ENCODE measurements around the gene PHC1.
"Not testable (repeated sequence)": the region's sequence is repeated elsewhere in the genome, so short reads cannot be mapped to it uniquely, and the experiment has no call there.

PHC1 gene

GRCh38 chr12:8894378-8894777 lies 19.9 kb upstream of the PHC1 start:
- DNase-seq (ENCODE audit: insufficient read length): no peak
- TF ChIP-seq POLR2A (IDR thresholded peaks at IDR 0.05; ENCODE audit: low read depth, low read length) (no peak), TAF1 (IDR thresholded peaks at IDR 0.05; ENCODE audit: borderline replicate concordance, low read depth, low read length) (no peak), POLR2AphosphoS5 (IDR thresholded peaks at IDR 0.05; ENCODE audit: low read depth, low read length) (no peak)
- FAIRE-seq: no peak

GRCh38 chr12:8894986-8895385 lies 19.3 kb upstream of the PHC1 start:
- FAIRE-seq: no peak
- no peak for DNase-seq (ENCODE audit: insufficient read length)
- no peak for TF ChIP-seq TAF1 (IDR thresholded peaks at IDR 0.05; ENCODE audit: borderline replicate concordance, low read depth, low read length)
- TF ChIP-seq POLR2AphosphoS5 (IDR thresholded peaks at IDR 0.05; ENCODE audit: low read depth, low read length): no peak
- no peak for TF ChIP-seq POLR2A (IDR thresholded peaks at IDR 0.05; ENCODE audit: low read depth, low read length)

- no peak for FAIRE-seq
- no peak for TF ChIP-seq POLR2A (IDR thresholded peaks at IDR 0.05; ENCODE audit: low read depth, low read length)
- no peak for TF ChIP-seq TAF1 (IDR thresholded peaks at IDR 0.05; ENCODE audit: borderline replicate concordance, low read depth, low read length)
- no peak for TF ChIP-seq POLR2AphosphoS5 (IDR thresholded peaks at IDR 0.05; ENCODE audit: low read depth, low read length)
- no peak for DNase-seq (ENCODE audit: insufficient read length)
These were observed 17.2 kb upstream of the PHC1 start for GRCh38 chr12:8897081-8897480.

- TF ChIP-seq POLR2AphosphoS5 (IDR thresholded peaks at IDR 0.05; ENCODE audit: low read depth, low read length): no peak
- TF ChIP-seq TAF1 (IDR thresholded peaks at IDR 0.05; ENCODE audit: borderline replicate concordance, low read depth, low read length): no peak
- FAIRE-seq: no peak
- DNase-seq (ENCODE audit: insufficient read length): no peak
These were observed 14.5 kb upstream of the PHC1 start for GRCh38 chr12:8899830-8900229.

DNA sequence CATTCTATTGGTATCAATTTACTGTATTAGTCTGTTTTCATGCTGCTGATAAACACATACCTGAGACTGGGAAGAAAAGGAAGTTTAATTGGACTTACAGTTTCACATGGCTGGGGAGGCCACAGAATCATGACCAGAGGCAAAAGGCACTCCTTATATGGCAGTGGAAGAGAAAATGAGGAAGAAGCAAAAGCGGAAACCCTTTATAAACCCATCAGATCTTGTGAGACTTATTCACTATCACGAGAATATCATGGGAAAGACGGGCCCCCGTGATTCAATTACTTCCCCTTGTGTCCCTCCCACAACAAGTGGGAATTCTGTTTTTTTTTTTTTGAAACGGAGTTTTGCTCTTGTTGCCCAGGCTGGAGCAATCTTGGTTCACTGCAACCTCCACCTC lies 11.6 kb upstream of the PHC1 start:
- DNase-seq (ENCODE audit: insufficient read length): not testable (repeated sequence)

DNA sequence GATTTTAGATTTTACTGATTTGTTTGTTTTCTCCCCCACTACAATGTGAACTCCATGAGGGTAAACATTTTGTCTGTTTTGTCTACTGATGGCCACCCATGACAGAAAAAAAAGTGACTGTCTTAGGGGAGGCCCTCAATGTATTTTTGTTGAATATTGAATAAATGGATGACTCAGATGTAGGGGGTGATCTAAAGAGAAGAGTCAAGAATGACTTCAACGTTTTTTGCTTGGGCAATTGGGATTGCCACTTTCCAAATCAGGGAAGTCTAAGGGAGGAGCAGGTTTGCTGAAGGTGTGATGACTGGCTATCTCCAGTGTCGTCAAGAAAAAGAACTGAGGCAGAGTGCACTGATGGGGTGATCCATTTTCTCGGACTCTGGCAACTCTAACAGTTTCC lies 10.7 kb upstream of the PHC1 start:
- no peak for FAIRE-seq
- TF ChIP-seq POLR2A (IDR thresholded peaks at IDR 0.05; ENCODE audit: low read depth, low read length) (no peak), POLR2AphosphoS5 (IDR thresholded peaks at IDR 0.05; ENCODE audit: low read depth, low read length) (no peak), TAF1 (IDR thresholded peaks at IDR 0.05; ENCODE audit: borderline replicate concordance, low read depth, low read length) (no peak)
- DNase-seq (ENCODE audit: insufficient read length): no peak

More for the DNA sequence above, 11.6 kb upstream of the PHC1 start:
- not testable (repeated sequence) for FAIRE-seq

DNA sequence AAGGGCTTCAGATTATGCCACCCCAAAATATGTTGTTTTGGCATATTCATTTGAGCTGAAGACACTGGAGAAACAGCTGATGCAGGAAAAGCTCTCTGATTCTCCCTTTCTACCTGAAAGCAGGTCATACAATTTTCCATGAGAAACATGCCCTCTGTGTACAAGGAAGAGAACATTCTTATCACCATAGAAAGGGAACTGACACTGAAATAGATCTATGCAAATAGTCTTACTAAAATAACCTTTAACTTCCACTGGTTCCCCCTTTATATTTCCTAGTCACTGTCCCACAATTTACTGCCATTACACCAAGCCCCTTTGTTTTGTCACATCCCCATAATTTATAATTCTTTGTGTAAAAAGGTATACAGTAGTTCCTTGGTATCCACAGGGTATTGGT lies 9.6 kb upstream of the PHC1 start:
- TF ChIP-seq TAF1 (IDR thresholded peaks at IDR 0.05; ENCODE audit: borderline replicate concordance, low read depth, low read length) (no peak), POLR2A (IDR thresholded peaks at IDR 0.05; ENCODE audit: low read depth, low read length) (no peak), POLR2AphosphoS5 (IDR thresholded peaks at IDR 0.05; ENCODE audit: low read depth, low read length) (no peak)
- FAIRE-seq (no peak), DNase-seq (ENCODE audit: insufficient read length) (no peak)

DNA sequence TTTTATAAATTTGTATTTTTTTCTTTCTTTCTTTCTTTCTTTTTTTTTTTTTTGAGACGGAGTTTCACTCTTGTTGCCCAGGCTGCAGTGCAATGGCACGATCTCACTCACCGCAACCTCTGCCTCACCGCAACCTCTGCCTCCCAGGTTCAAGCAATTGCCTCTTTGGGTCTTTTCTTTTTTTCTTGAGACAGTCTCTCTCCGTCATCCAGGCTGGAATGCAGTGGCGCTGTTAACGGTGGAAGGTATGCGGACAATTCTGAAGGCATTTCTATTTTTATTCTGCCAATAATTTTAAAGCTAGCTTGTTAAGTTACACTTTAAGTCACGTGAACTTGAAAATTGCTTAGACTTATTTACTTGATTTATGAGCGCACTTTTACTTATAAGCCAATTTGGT lies 8.8 kb upstream of the PHC1 start:
- DNase-seq (ENCODE audit: insufficient read length): no peak
- TF ChIP-seq TAF1 (IDR thresholded peaks at IDR 0.05; ENCODE audit: borderline replicate concordance, low read depth, low read length) (no peak), POLR2AphosphoS5 (IDR thresholded peaks at IDR 0.05; ENCODE audit: low read depth, low read length) (no peak), POLR2A (IDR thresholded peaks at IDR 0.05; ENCODE audit: low read depth, low read length) (no peak)
- no peak for FAIRE-seq

DNA sequence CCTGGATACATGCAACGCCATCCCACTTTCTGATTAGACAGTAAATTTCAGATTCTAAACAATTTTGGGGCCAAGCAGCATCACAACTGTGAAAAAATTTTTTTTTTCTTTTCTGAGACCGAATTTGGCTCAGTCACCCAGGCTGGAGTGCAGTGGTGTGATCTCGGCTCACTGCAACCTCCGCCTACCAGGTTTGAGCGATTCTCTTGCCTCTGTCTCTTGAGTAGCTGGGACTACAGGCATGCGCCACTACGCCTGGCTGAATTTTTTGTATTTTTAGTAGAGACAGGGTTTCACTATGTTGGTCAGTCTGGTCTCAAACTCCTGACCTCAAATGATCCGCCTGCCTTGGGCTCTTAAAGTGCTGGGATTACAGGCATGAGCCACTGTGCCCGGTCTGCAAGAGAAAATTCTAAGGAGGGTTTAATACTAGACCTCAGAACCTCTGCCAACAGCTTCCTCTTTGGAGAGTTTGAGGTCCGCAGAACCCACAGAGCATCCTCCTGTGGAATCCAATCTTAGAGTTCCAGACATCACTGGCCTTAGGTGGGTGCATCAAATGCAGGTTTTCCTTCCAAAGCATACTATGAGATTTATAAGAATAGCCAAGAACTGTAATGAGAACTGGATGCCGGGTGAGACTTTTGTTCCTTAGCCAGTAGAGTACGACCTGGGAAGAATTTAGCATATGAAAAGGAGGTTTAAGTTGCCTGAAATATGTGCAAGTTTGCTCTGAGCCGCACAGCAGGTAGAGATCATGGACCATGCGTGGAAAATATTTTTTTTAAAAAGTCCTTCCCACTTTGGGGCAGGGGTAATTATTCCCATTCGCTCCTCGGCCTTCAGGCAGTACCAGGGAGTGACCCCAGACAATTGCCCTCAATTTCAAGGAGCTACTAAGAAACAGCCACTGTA lies 7.8 kb upstream of the PHC1 start:
- TF ChIP-seq POLR2A (IDR thresholded peaks at IDR 0.05; ENCODE audit: low read depth, low read length): no peak
- no peak for TF ChIP-seq POLR2AphosphoS5 (IDR thresholded peaks at IDR 0.05; ENCODE audit: low read depth, low read length)
- no peak for FAIRE-seq
- DNase-seq (ENCODE audit: insufficient read length): no peak

- TF ChIP-seq TAF1 (IDR thresholded peaks at IDR 0.05; ENCODE audit: borderline replicate concordance, low read depth, low read length) (no peak), POLR2A (IDR thresholded peaks at IDR 0.05; ENCODE audit: low read depth, low read length) (no peak), POLR2AphosphoS5 (IDR thresholded peaks at IDR 0.05; ENCODE audit: low read depth, low read length) (no peak)
- FAIRE-seq (no peak), DNase-seq (ENCODE audit: insufficient read length) (no peak)
These were observed 6.8 kb upstream of the PHC1 start for GRCh38 chr12:8907513-8907912.

GRCh38 chr12:8909752-8910151 lies 4.6 kb upstream of the PHC1 start:
- no peak for TF ChIP-seq POLR2AphosphoS5 (IDR thresholded peaks at IDR 0.05; ENCODE audit: low read depth, low read length)
- FAIRE-seq: no peak
- DNase-seq (ENCODE audit: insufficient read length): no peak

DNA sequence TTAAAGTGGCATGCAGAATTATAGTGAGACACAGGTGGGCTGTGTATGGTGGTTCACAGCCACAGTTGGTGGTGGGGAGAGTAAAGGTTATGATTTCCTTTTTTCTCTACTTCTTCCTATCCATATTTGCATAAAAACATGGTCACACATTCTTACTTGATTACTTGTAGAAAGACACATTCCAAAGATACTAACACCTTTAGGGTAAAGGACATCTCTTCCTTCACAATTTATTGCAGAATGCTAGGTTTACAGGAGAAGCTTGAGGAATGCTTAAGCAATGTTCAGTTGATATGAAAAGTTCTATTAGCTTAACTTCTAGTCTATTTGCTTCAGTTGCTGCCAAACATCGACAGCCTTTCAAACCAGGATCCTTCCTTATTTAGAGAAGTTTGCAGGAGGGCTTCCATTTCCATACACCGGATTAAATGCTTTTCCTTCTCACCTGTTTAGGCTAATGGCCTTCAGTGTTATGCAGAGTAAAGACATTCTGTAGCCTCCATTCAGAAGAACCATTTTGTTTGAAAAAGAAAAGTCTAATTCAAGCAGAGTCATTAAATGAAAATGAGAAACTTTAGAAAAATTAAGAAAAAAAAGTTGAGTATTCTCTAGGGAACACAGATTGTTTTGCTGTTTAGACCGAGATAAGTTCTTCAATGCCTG lies 2.6 kb upstream of the PHC1 start:
- TF ChIP-seq POLR2AphosphoS5 (IDR thresholded peaks at IDR 0.05; ENCODE audit: low read depth, low read length) (no peak), TAF1 (IDR thresholded peaks at IDR 0.05; ENCODE audit: borderline replicate concordance, low read depth, low read length) (no peak), POLR2A (IDR thresholded peaks at IDR 0.05; ENCODE audit: low read depth, low read length) (no peak)
- FAIRE-seq (peak; percentile 40), DNase-seq (ENCODE audit: insufficient read length) (no peak)
